Osteoblast (primary cell): Measurements from ENCODE around the gene NDUFAB1. TPM values are rescaled to one million over a fixed set of nuclear protein-coding genes. Genes with fewer than 3 reads are reported as not detected.

Source experiments
- DNase-seq: peaks from one replicate; pipeline ENCODE4 v3.0.0; 2011; ENCODE audit warnings: low spot score, mixed read lengths; ENCODE audit not compliant: insufficient read length; ENCODE audit errors: missing footprints
- H2AFZ ChIP-seq: 2 replicates; pipeline ENCODE4 v1.6.0; 2011; ENCODE audit warnings: mild to moderate bottlenecking, low read length
- H3K27ac ChIP-seq: 2 replicates; pipeline ENCODE4 v1.5.1; 2011; ENCODE audit warnings: mild to moderate bottlenecking, low read depth, low read length, moderate library complexity
- H3K27me3 ChIP-seq: 2 replicates; pipeline ENCODE4 v1.6.0; 2012; ENCODE audit warnings: mild to moderate bottlenecking, control low read depth, inconsistent platforms, low read length, moderate library complexity; ENCODE audit not compliant: insufficient read depth
- H3K36me3 ChIP-seq: 2 replicates; pipeline ENCODE4 v1.5.1; 2011; ENCODE audit warnings: mild to moderate bottlenecking, low read length, control low read depth, moderate library complexity; ENCODE audit not compliant: insufficient read depth
- H3K4me1 ChIP-seq: 2 replicates; pipeline ENCODE4 v1.5.1; 2011; ENCODE audit warnings: mild to moderate bottlenecking, low read length, control low read depth, moderate library complexity; ENCODE audit not compliant: insufficient read depth
- H3K4me2 ChIP-seq: 2 replicates; pipeline ENCODE4 v1.6.0; 2011; ENCODE audit warnings: mild to moderate bottlenecking, low read length; ENCODE audit not compliant: insufficient read depth
- H3K4me3 ChIP-seq: fragments of 200-600 bp; sonication (generic); 3 replicates; pipeline ENCODE4 v1.5.1; 2012; ENCODE audit warnings: mild to moderate bottlenecking, low read length, inconsistent platforms; ENCODE audit not compliant: insufficient read depth
- H3K79me2 ChIP-seq: 2 replicates; pipeline ENCODE4 v1.6.0; 2012; ENCODE audit warnings: mild to moderate bottlenecking, low read length, control low read depth, inconsistent platforms; ENCODE audit not compliant: insufficient read depth
- H3K9me3 ChIP-seq: 2 replicates; pipeline ENCODE4 v1.5.1; 2011; ENCODE audit warnings: low read depth, low read length, control low read depth
- H4K20me1 ChIP-seq: 2 replicates; pipeline ENCODE4 v1.6.0; 2012; ENCODE audit warnings: mild to moderate bottlenecking, low read length, control low read depth; ENCODE audit not compliant: insufficient read depth
- CTCF ChIP-seq: IDR thresholded peaks from 2 replicates; pipeline ENCODE4 v1.5.1; 2011; ENCODE audit warnings: mild to moderate bottlenecking, low read depth, low read length, moderate library complexity; ENCODE audit errors: extremely low read depth
- total RNA-seq: library from RNA; depleted of rRNA; stranded (reverse); fragments of >200 nt; gene quantifications from 2 replicates; pipeline ENCODE4 v1.2.3, GENCODE V29; 2012

The NDUFAB1 gene
- total RNA-seq, 1 donor: 43.1 TPM

GRCh38 chr16:23534868-23535860 is 61.0 kb downstream of the NDUFAB1 start:
- Histone ChIP-seq H3K4me3 (no peak overlapping the region), H2AFZ (no peak overlapping the region), H3K27ac (peak overlapping the region; percentile 41), H3K79me2 (no peaks in the 10 kb centered on the region), H3K9me3 (no peaks in the 10 kb centered on the region), H3K27me3 (no peaks in the 10 kb centered on the region), H4K20me1 (no peaks in the 10 kb centered on the region), H3K4me1 (peaks cover 22% of the 10 kb centered on the region), H3K36me3 (peaks cover 60% of the 10 kb centered on the region), H3K4me2 (peak overlapping the region; percentile 37)
- no peak for DNase-seq
- TF ChIP-seq CTCF: no peak

- Histone ChIP-seq H3K36me3 (peaks cover 76% of the 10 kb centered on the region), H3K4me3 (no peak overlapping the region), H4K20me1 (no peaks in the 10 kb centered on the region), H3K79me2 (no peaks in the 10 kb centered on the region), H3K27ac (no peak overlapping the region), H3K9me3 (no peaks in the 10 kb centered on the region), H2AFZ (no peak overlapping the region), H3K4me2 (no peak overlapping the region), H3K4me1 (peaks cover 12% of the 10 kb centered on the region), H3K27me3 (no peaks in the 10 kb centered on the region)
- TF ChIP-seq CTCF: no peak
- no peak for DNase-seq
Observed at GRCh38 chr16:23532448-23532847, 63.7 kb downstream of the NDUFAB1 start.

Other genes starting within 250 kb of the NDUFAB1 start
- 17.0 and 20.9 TPM in 2 replicates for gene COG7, start 143.1 kb downstream of the NDUFAB1 start, total RNA-seq
- gene GGA2, start 85.8 kb downstream of the NDUFAB1 start, total RNA-seq: 18.1 and 26.2 TPM in 2 replicates
- 26.8 and 32.6 TPM in 2 replicates for gene EARS2, start 39.0 kb downstream of the NDUFAB1 start, total RNA-seq
- 94.3 and 109 TPM in 2 replicates for gene UBFD1, start 38.6 kb downstream of the NDUFAB1 start, total RNA-seq
- gene PALB2, start 45.0 kb upstream of the NDUFAB1 start, total RNA-seq: 14.8 and 15.9 TPM in 2 replicates
- 35.4 and 35.5 TPM in 2 replicates for gene DCTN5, start 45.1 kb upstream of the NDUFAB1 start, total RNA-seq
- 2.2 and 3.5 TPM in 2 replicates for gene PLK1, start 82.6 kb upstream of the NDUFAB1 start, total RNA-seq
- 0.29 TPM in 1 of 2 replicates, not detected in the other for gene ERN2, start 116.9 kb upstream of the NDUFAB1 start, total RNA-seq
- gene CHP2, start 158.7 kb upstream of the NDUFAB1 start, total RNA-seq: not detected in 2 replicates
- gene PRKCB, start 239.7 kb upstream of the NDUFAB1 start, total RNA-seq: under 0.01 TPM in 2 replicates